ENCODE data around the gene C2orf76.

GRCh38 chr2:119280680-119281079 lies 86.0 kb downstream of the C2orf76 start:
- TF ChIP-seq, protein P1, sequence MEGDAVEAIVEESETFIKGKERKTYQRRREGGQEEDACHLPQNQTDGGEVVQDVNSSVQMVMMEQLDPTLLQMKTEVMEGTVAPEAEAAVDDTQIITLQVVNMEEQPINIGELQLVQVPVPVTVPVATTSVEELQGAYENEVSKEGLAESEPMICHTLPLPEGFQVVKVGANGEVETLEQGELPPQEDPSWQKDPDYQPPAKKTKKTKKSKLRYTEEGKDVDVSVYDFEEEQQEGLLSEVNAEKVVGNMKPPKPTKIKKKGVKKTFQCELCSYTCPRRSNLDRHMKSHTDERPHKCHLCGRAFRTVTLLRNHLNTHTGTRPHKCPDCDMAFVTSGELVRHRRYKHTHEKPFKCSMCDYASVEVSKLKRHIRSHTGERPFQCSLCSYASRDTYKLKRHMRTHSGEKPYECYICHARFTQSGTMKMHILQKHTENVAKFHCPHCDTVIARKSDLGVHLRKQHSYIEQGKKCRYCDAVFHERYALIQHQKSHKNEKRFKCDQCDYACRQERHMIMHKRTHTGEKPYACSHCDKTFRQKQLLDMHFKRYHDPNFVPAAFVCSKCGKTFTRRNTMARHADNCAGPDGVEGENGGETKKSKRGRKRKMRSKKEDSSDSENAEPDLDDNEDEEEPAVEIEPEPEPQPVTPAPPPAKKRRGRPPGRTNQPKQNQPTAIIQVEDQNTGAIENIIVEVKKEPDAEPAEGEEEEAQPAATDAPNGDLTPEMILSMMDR (IDR thresholded peaks at IDR 0.05), result no peak
- TF ChIP-seq POLR2A (IDR thresholded peaks at IDR 0.05; ENCODE audit: low read depth) (no peak), POLR2AphosphoS5 (IDR thresholded peaks at IDR 0.05) (no peak)

Measured in esophagus muscularis mucosa (tissue), 3 donors.